Panc1 (cell line): ENCODE results near the gene RRP12. TPM values are rescaled to one million over a fixed set of nuclear protein-coding genes. Genes with fewer than 3 reads are reported as not detected.
"Not testable (repeated sequence)": the region's sequence is repeated elsewhere in the genome, so short reads cannot be mapped to it uniquely, and the experiment has no call there.

Experiments used
- ATAC-seq: fragments of 200-7000 bp; cut with Tn5 transposase; 2 replicates; pipeline ENCODE4 v1.9.1; 2020; ENCODE audit warnings: mild to moderate bottlenecking, moderate library complexity
- BruUV-seq: library from RNA; stranded (reverse); fragments of 400-500 nt; replicated peaks from 2 replicates; lab custom pipeline; 2021; lab: Mats Ljungman, UMichigan
- CTCF ChIA-PET: fragments of 300-600 bp; sonication (Branson Sonifier 250); formaldehyde crosslinking; loops from one replicate; lab custom pipeline; 2022; ENCODE audit warnings: antibody characterized with exemption; lab: Charles Lee
- POLR2A ChIA-PET: fragments of 300-600 bp; sonication (Branson Sonifier 250); formaldehyde crosslinking; loops from one replicate; lab custom pipeline; 2022; ENCODE audit warnings: antibody characterized with exemption; lab: Charles Lee
- DNase-seq: peaks from one replicate; pipeline ENCODE4 v3.0.0-alpha.2; 2010; ENCODE audit warnings: low read depth, low spot score
- H3K27ac ChIP-seq: 2 replicates; pipeline ENCODE4 v1.5.1; 2011; ENCODE audit warnings: mild to moderate bottlenecking, low read length, inconsistent platforms
- H3K27me3 ChIP-seq: fragments of 200-500 bp; sonication (Bioruptor generic); 2 replicates; pipeline ENCODE4 v1.6.0; 2014; ENCODE audit warnings: low read length, inconsistent platforms; ENCODE audit not compliant: control insufficient read depth, insufficient read depth
- H3K36me3 ChIP-seq: fragments of 200-500 bp; sonication (Bioruptor generic); 2 replicates; pipeline ENCODE4 v1.5.1; 2014; ENCODE audit warnings: inconsistent platforms, mild to moderate bottlenecking, low read length, moderate library complexity; ENCODE audit not compliant: control insufficient read depth, insufficient read depth
- H3K4me1 ChIP-seq: 2 replicates; pipeline ENCODE4 v1.5.1; 2011; ENCODE audit warnings: inconsistent platforms, mild to moderate bottlenecking, low read length, moderate library complexity; ENCODE audit not compliant: control insufficient read depth, insufficient read depth
- H3K4me3 ChIP-seq, 2 experiments: 2 replicates each; pipeline ENCODE4 v1.5.1; 2011 to 2012; ENCODE audit warnings: low read depth in 2 of 2, low read length in 2 of 2, mild to moderate bottlenecking in 2 of 2, inconsistent platforms in 1 of 2, moderate library complexity in 1 of 2
- H3K9me3 ChIP-seq: fragments of 200-500 bp; sonication (Bioruptor generic); 2 replicates; pipeline ENCODE4 v1.5.1; 2014; ENCODE audit warnings: low read depth, mild to moderate bottlenecking, inconsistent platforms, low read length, moderate library complexity; ENCODE audit not compliant: control insufficient read depth, insufficient read depth
- CTCF ChIP-seq: fragments of 450-650 bp; IDR thresholded peaks from 2 replicates; pipeline ENCODE4 v1.5.1; 2017; ENCODE audit warnings: mild to moderate bottlenecking
- POLR2AphosphoS5 ChIP-seq: IDR thresholded peaks from 2 replicates; pipeline ENCODE4 v1.6.1; 2012; ENCODE audit warnings: mild to moderate bottlenecking, low read depth, low read length, moderate library complexity
- REST ChIP-seq, 2 experiments: IDR thresholded peaks; 2 replicates each; pipeline ENCODE4 v1.6.1; 2011 to 2012; ENCODE audit warnings: low read depth in 2 of 2, control low read depth in 1 of 2, low read length in 1 of 2, mild to moderate bottlenecking in 1 of 2, moderate library complexity in 1 of 2; ENCODE audit not compliant: insufficient read depth in 1 of 2
- SIN3A ChIP-seq: IDR thresholded peaks from 2 replicates; pipeline ENCODE4 v1.6.1; 2012; ENCODE audit warnings: low read depth, mild to moderate bottlenecking, low read length, moderate library complexity, borderline replicate concordance; ENCODE audit not compliant: insufficient read depth
- TCF7L2 ChIP-seq: IDR thresholded peaks from 2 replicates; pipeline ENCODE4 v1.6.1; 2011; ENCODE audit warnings: mild to moderate bottlenecking, low read depth, low read length, inconsistent platforms
- in situ Hi-C: cut with HindIII; loops from 2 replicates; pipeline ENCODE4 v1.10.0; 2016; ENCODE audit warnings: low sequenced_read_pairs, low pct_unique_long_range_greater_than_20kb
- intact Hi-C: fragments of 100-400 bp; cut with micrococcal nuclease; formaldehyde crosslinking; loops from one replicate; pipeline ENCODE4 v1.10.0; 2022; ENCODE audit not compliant: unreplicated experiment
- total RNA-seq: library from RNA; stranded (reverse); gene quantifications from one replicate; pipeline ENCODE4 v1.2.1, GENCODE V29; 2021; ENCODE audit not compliant: unreplicated experiment

Gene RRP12
- total RNA-seq, 1 experiment from 2014 or later: 94.9 TPM

GRCh38 chr10:97349752-97350513 lies 51.2 kb downstream of the RRP12 start:
- ChIA-PET POLR2A (no interaction called here), CTCF (no interaction called here)
- intact Hi-C loops: no loop called here
- no peaks in the 10 kb centered on the region for H3K27me3 ChIP-seq
- no peaks in the 10 kb centered on the region for H3K36me3 ChIP-seq
- TF ChIP-seq CTCF (no peak), TCF7L2 (peak; percentile 90)
- DNase-seq (no peak), ATAC-seq (0 out of 2 replicates have a peak, but pooled peaks have one; percentile 16)
- no peak overlapping the region for H3K4me3 ChIP-seq
- no peak overlapping the region for H3K27ac ChIP-seq
- no TSS peak for BruUV-seq
- in situ Hi-C loops: no loop called here
- peaks cover 12% of the 10 kb centered on the region; the same call in 1 of the 2 replicates for H3K4me1 ChIP-seq
- H3K9me3 ChIP-seq: no peaks in the 10 kb centered on the region

- intact Hi-C loops (no loop called here), in situ Hi-C loops (no loop called here)
- ChIA-PET CTCF (no interaction called here), POLR2A (no interaction called here)
- Histone ChIP-seq H3K4me3 (no peak overlapping the region), H3K4me1 (peaks cover 12% of the 10 kb centered on the region; the same call in 1 of the 2 replicates), H3K27me3 (no peaks in the 10 kb centered on the region), H3K36me3 (no peaks in the 10 kb centered on the region), H3K9me3 (no peaks in the 10 kb centered on the region), H3K27ac (no peak overlapping the region)
- no peak for TF ChIP-seq CTCF
- TF ChIP-seq REST (IDR thresholded peaks at IDR 0.05; ENCODE audit: insufficient read depth in 1 of 2, low read depth in 2 of 2, low read length in 1 of 2): no peak
- TF ChIP-seq POLR2AphosphoS5: no peak
- no peak for TF ChIP-seq TCF7L2
- no peak for TF ChIP-seq SIN3A
- BruUV-seq: no TSS peak
- ATAC-seq (no peak), DNase-seq (no peak)
Measured at GRCh38 chr10:97347317-97347716, 53.8 kb downstream of the RRP12 start.

- H3K9me3 ChIP-seq, DNase-seq, BruUV-seq, H3K27ac ChIP-seq, H3K4me1 ChIP-seq, intact Hi-C loops, H3K36me3 ChIP-seq, in situ Hi-C loops, H3K4me3 ChIP-seq, ATAC-seq, H3K27me3 ChIP-seq: not testable (repeated sequence)
- POLR2A ChIA-PET: interaction anchor here (0.6 to 0.7 kb wide), 2 partner anchors 10 to 53 kb away, joined by 4 to 8 read pairs; no protein-coding TSS in a partner anchor
- CTCF ChIA-PET: interaction anchor here (0.6 to 0.7 kb wide), 3 partner anchors 13 to 65 kb away, joined by 3 to 6 read pairs (median 3); no protein-coding TSS in a partner anchor
Measured at GRCh38 chr10:97343664-97344063, 57.5 kb downstream of the RRP12 start.
